HepG2 (cell line): Measurements from ENCODE around the gene CDKN2A. TPM values are rescaled to one million over a fixed set of nuclear protein-coding genes. Genes with fewer than 3 reads are reported as not detected.

ENCODE experiments used
- ATAC-seq: fragments of 200-7000 bp; cut with Tn5 transposase; 3 replicates; pipeline ENCODE4 v1.9.1; 2020; ENCODE audit warnings: mild to moderate bottlenecking, moderate library complexity
- BruUV-seq: library from RNA; stranded (reverse); fragments of 400-500 nt; replicated peaks from 2 replicates; lab custom pipeline; 2021; lab: Mats Ljungman, UMichigan
- CTCF ChIA-PET: fragments of 300-600 bp; formaldehyde crosslinking; extraction: SDS; loops from one replicate; lab custom pipeline; 2021; ENCODE audit warnings: low total read pairs, inconsistent platforms, low intra/inter-chr PET ratio; lab: Yijun Ruan, JAX
- POLR2A ChIA-PET: fragments of 350-600 bp; sonication (Branson Sonifier 250); formaldehyde crosslinking; loops from one replicate; lab custom pipeline; 2020; ENCODE audit warnings: antibody characterized with exemption, inconsistent platforms; lab: Yijun Ruan, JAX
- DNase-seq: peaks from one replicate; pipeline ENCODE4 v3.0.0-alpha.2; 2015; ENCODE audit warnings: low spot score
- FAIRE-seq: peaks from 3 replicates; lab custom pipeline; 2011; peaks lifted over from hg19 to GRCh38; lab: Jason Lieb, UNC
- H2AFZ ChIP-seq: one replicate; pipeline ENCODE4 v1.6.1; 2011; ENCODE audit warnings: low read length, inconsistent platforms
- H3K27ac ChIP-seq: fragments of 300-600 bp; 3 replicates; pipeline ENCODE4 v1.8.0; 2011; ENCODE audit warnings: mixed run types, mild to moderate bottlenecking, mixed read lengths, low read length, inconsistent platforms; ENCODE audit not compliant: insufficient read depth; ENCODE audit errors: extremely low read length
- H3K27me3 ChIP-seq, 2 experiments: fragments of 200-600 bp in 1 of 2; 2 replicates in 1 of 2; 3 replicates in 1 of 2; pipeline versions ENCODE4 v1.6.0 to v1.8.0; 2011; ENCODE audit warnings: low read length in 2 of 2, mild to moderate bottlenecking in 2 of 2, moderate library complexity in 2 of 2, inconsistent platforms in 1 of 2; ENCODE audit not compliant: insufficient read depth in 2 of 2, control insufficient read depth in 1 of 2
- H3K36me3 ChIP-seq, 2 experiments: fragments of 200-600 bp in 1 of 2; replicated peaks in 1 of 2; 2 replicates in 1 of 2; 3 replicates in 1 of 2; pipeline versions ENCODE4 v1.5.1 to v1.8.0; 2011; ENCODE audit warnings: low read length in 2 of 2, inconsistent platforms in 1 of 2; ENCODE audit not compliant: insufficient read depth in 2 of 2, control insufficient read depth in 1 of 2
- H3K4me1 ChIP-seq: 2 replicates; pipeline ENCODE4 v1.5.1; 2012; ENCODE audit warnings: low read length, inconsistent platforms; ENCODE audit not compliant: insufficient read depth
- H3K4me2 ChIP-seq: 2 replicates; pipeline ENCODE4 v1.6.0; 2011; ENCODE audit warnings: low read depth, low read length, inconsistent platforms
- H3K4me3 ChIP-seq, 3 experiments: fragments of 200-600 bp in 1 of 3; sonication (generic), shearing (Covaris generic) in 1 of 3; replicated peaks in 1 of 3; 2 replicates each; pipeline ENCODE4 v1.5.1; 2011 to 2016; ENCODE audit warnings: low read length in 3 of 3, inconsistent platforms in 2 of 3, low read depth in 2 of 3, mild to moderate bottlenecking in 2 of 3, control low read depth in 1 of 3, mixed read lengths in 1 of 3; ENCODE audit not compliant: insufficient read depth in 1 of 3
- H3K79me2 ChIP-seq: one replicate; pipeline ENCODE4 v1.6.1; 2011; ENCODE audit warnings: low read length, inconsistent platforms; ENCODE audit not compliant: insufficient read depth
- H3K9ac ChIP-seq: 2 replicates; pipeline ENCODE4 v1.6.0; 2011; ENCODE audit warnings: mild to moderate bottlenecking, low read depth, low read length, inconsistent platforms; ENCODE audit not compliant: insufficient read depth
- H3K9me3 ChIP-seq: 2 replicates; pipeline ENCODE4 v1.5.1; 2012; ENCODE audit warnings: mild to moderate bottlenecking, low read length
- H4K20me1 ChIP-seq: 2 replicates; pipeline ENCODE4 v1.6.0; 2011; ENCODE audit warnings: inconsistent platforms, mild to moderate bottlenecking, low read length, moderate library complexity; ENCODE audit not compliant: insufficient read depth
- FOXO4 ChIP-seq: sonication (generic); formaldehyde crosslinking; conservative IDR thresholded peaks from 2 replicates; pipeline ENCODE4 v1.8.1; 2023; ENCODE audit warnings: missing genetic modification reagents
- KLF16 ChIP-seq, 2 experiments: sonication (generic) in 1 of 2; formaldehyde crosslinking in 1 of 2; IDR thresholded peaks; 2 replicates each; pipeline versions ENCODE4 v1.6.1 to v1.8.0; 2016 to 2023; ENCODE audit warnings: missing genetic modification reagents in 2 of 2, missing compliant biosample characterization in 1 of 2
- MEF2D ChIP-seq: sonication (generic); formaldehyde crosslinking; IDR thresholded peaks from 2 replicates; pipeline ENCODE4 v1.5.1; 2020; ENCODE audit warnings: mild to moderate bottlenecking, missing genetic modification reagents
- MIER2 ChIP-seq: IDR thresholded peaks from 2 replicates; pipeline ENCODE4 v1.6.1; 2016; ENCODE audit warnings: missing biosample characterization, missing genetic modification reagents
- MIER3 ChIP-seq: IDR thresholded peaks from 2 replicates; pipeline ENCODE4 v1.6.1; 2016; ENCODE audit warnings: missing compliant biosample characterization, borderline replicate concordance
- MTF1 ChIP-seq: sonication (generic); formaldehyde crosslinking; IDR thresholded peaks from 2 replicates; pipeline ENCODE4 v1.5.0; 2020; ENCODE audit warnings: missing genetic modification reagents
- PHF8 ChIP-seq: sonication (generic); formaldehyde crosslinking; IDR thresholded peaks from 2 replicates; pipeline ENCODE4 v1.5.0; 2020; ENCODE audit warnings: missing genetic modification reagents
- SRSF9 ChIP-seq: fragments of 200-400 bp; formaldehyde crosslinking; IDR thresholded peaks from 2 replicates; pipeline ENCODE4 v1.6.1; 2018; ENCODE audit warnings: borderline replicate concordance, mild to moderate bottlenecking, low read depth, low read length; ENCODE audit not compliant: insufficient read depth, poor library complexity, severe bottlenecking
- TBX3 ChIP-seq: fragments of 450-650 bp; IDR thresholded peaks from 2 replicates; pipeline ENCODE4 v1.6.1; 2017; ENCODE audit warnings: antibody characterized with exemption, mild to moderate bottlenecking, inconsistent platforms, borderline replicate concordance
- ZBTB3 ChIP-seq: sonication (generic); formaldehyde crosslinking; IDR thresholded peaks from 2 replicates; pipeline ENCODE4 v1.4.0; 2020; ENCODE audit warnings: low read depth, mild to moderate bottlenecking, moderate library complexity, missing genetic modification reagents, borderline replicate concordance
- ZBTB34 ChIP-seq: sonication (generic); formaldehyde crosslinking; IDR thresholded peaks from 2 replicates; pipeline ENCODE4 v1.8.0; 2022; ENCODE audit warnings: mild to moderate bottlenecking, missing genetic modification reagents
- ZFP36L2 ChIP-seq: sonication (generic); formaldehyde crosslinking; IDR thresholded peaks from 2 replicates; pipeline ENCODE4 v1.4.0; 2020; ENCODE audit warnings: missing genetic modification reagents
- ZNF124 ChIP-seq: sonication (generic); formaldehyde crosslinking; IDR thresholded peaks from 2 replicates; pipeline ENCODE4 v1.4.0; 2020; ENCODE audit warnings: missing genetic modification reagents
- ZNF235 ChIP-seq: sonication (generic); formaldehyde crosslinking; IDR thresholded peaks from 2 replicates; pipeline ENCODE4 v1.8.1; 2023; ENCODE audit warnings: mild to moderate bottlenecking, missing genetic modification reagents, borderline replicate concordance
- ZNF24 ChIP-seq: fragments of 450-650 bp; IDR thresholded peaks from 2 replicates; pipeline ENCODE4 v1.6.1; 2017; ENCODE audit warnings: antibody characterized with exemption, mild to moderate bottlenecking
- ZNF589 ChIP-seq: sonication (generic); formaldehyde crosslinking; conservative IDR thresholded peaks from 2 replicates; pipeline ENCODE4 v1.8.0; 2022; ENCODE audit warnings: mild to moderate bottlenecking, moderate library complexity, missing genetic modification reagents
- ZNF607 ChIP-seq: sonication (generic); formaldehyde crosslinking; IDR thresholded peaks from 2 replicates; pipeline ENCODE4 v1.5.1; 2020; ENCODE audit warnings: missing genetic modification reagents, mild to moderate bottlenecking, borderline replicate concordance
- WGBS: methylation state at CpG from one replicate; pipeline ENCODE4 v1.1.6; 2017; ENCODE audit warnings: low lambda C conversion rate; 5-methylcytosine and 5-hydroxymethylcytosine counted together
- in situ Hi-C: cut with HindIII; loops from 2 replicates; pipeline ENCODE4 v1.10.0; 2017; ENCODE audit warnings: low pct_unique_long_range_greater_than_20kb; ENCODE audit not compliant: extremely low pct_ligation_motif_present
- intact Hi-C: fragments of 100-400 bp; cut with micrococcal nuclease; formaldehyde crosslinking; loops from one replicate; pipeline ENCODE4 v1.10.0; 2022; ENCODE audit not compliant: unreplicated experiment
- polyA plus RNA-seq, 8 experiments: library from polyadenylated mRNA; depleted of rRNA in 3 of 8; stranded (reverse) in 7 of 8; unstranded in 1 of 8; fragments of >200 nt; fragmentation: Illumina TruSeq in 4 of 8; extraction: Trizol in 4 of 8; gene quantifications; 2 replicates each; pipeline versions ENCODE4 v1.2.1 to v1.2.3, GENCODE V29; 2011 to 2016; ENCODE audit warnings: low read depth in 4 of 8, missing spikeins in 1 of 8, mixed read lengths in 1 of 8; ENCODE audit not compliant: insufficient read depth in 1 of 8
- total RNA-seq, 5 experiments: library from RNA; depleted of rRNA; stranded (reverse); fragments of >200 nt; fragmentation: Illumina TruSeq; extraction: Trizol; gene quantifications; 2 replicates each; pipeline ENCODE4 v1.2.3, GENCODE V29; 2016; ENCODE audit warnings: low read depth in 1 of 5
- TF ChIP-seq, protein P1 (sequence below): sonication (generic); formaldehyde crosslinking; IDR thresholded peaks from 2 replicates; pipeline ENCODE4 v1.5.0; 2020; ENCODE audit warnings: missing genetic modification reagents

Gene CDKN2A
- total and polyA plus RNA-seq, 2 of the 13 experiments (the other 11 are each of a cell fraction or from before 2014, with no cell fraction given) = 4.2 to 4.8 TPM

GRCh38 chr9:21967702-21968101 is 26.5 kb downstream of the CDKN2A start:
- FAIRE-seq (no peak), ATAC-seq (no peak)
- no peak overlapping the region for H3K4me3 ChIP-seq
- H2AFZ ChIP-seq = no peak overlapping the region
- no peak overlapping the region for H3K9ac ChIP-seq
- H3K9me3 ChIP-seq = no peaks in the 10 kb centered on the region
- H3K27me3 ChIP-seq = peaks cover 5 to 25% of the 10 kb centered on the region in 2 experiments; a peak in 3 of 5 replicates
- H3K4me1 ChIP-seq = peaks cover 12% of the 10 kb centered on the region
- in situ Hi-C loops = no loop called here
- H3K36me3 ChIP-seq = no peaks in the 10 kb centered on the region
- no peaks in the 10 kb centered on the region for H4K20me1 ChIP-seq
- WGBS = 79% methylated on average over 10 of the region's 10 CpGs
- ChIA-PET CTCF (no interaction called here), POLR2A (no interaction called here)
- no peak overlapping the region for H3K27ac ChIP-seq
- TF ChIP-seq TBX3 (no peak), PHF8 (CRISPR knock-in tag) (no peak), ZNF607 (CRISPR knock-in tag) (no peak), SRSF9 (no peak), MEF2D (CRISPR knock-in tag) (no peak), KLF16 (CRISPR knock-in tag; IDR thresholded peaks at IDR 0.05) (no peak), ZBTB3 (CRISPR knock-in tag) (no peak), FOXO4 (no peak), MIER2 (no peak), ZNF24 (no peak), ZFP36L2 (CRISPR knock-in tag) (no peak), MIER3 (CRISPR knock-in tag) (no peak), ZNF589 (no peak), ZBTB34 (no peak), ZNF124 (CRISPR knock-in tag) (no peak), ZNF235 (CRISPR knock-in tag) (no peak), MTF1 (CRISPR knock-in tag) (no peak)
- TF ChIP-seq, protein P1, sequence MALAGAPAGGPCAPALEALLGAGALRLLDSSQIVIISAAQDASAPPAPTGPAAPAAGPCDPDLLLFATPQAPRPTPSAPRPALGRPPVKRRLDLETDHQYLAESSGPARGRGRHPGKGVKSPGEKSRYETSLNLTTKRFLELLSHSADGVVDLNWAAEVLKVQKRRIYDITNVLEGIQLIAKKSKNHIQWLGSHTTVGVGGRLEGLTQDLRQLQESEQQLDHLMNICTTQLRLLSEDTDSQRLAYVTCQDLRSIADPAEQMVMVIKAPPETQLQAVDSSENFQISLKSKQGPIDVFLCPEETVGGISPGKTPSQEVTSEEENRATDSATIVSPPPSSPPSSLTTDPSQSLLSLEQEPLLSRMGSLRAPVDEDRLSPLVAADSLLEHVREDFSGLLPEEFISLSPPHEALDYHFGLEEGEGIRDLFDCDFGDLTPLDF (CRISPR knock-in tag) = no peak
- TF ChIP-seq, all 625 proteins: peak for 0
- no TSS peak for BruUV-seq
- H3K79me2 ChIP-seq = no peaks in the 10 kb centered on the region
- DNase-seq = no peak
- no peak overlapping the region for H3K4me2 ChIP-seq
- intact Hi-C loops = no loop called here
